NCI-H345 (cell line): ENCODE measurements around the gene CDYL.
A peak's percentile ranks its signal among the peaks of the same experiment; 100 is the strongest.

Experiments used
- DNase-seq: peaks from one replicate; lab custom pipeline; 2025; lab: John Stamatoyannopoulos, UW

Gene CDYL

DNA sequence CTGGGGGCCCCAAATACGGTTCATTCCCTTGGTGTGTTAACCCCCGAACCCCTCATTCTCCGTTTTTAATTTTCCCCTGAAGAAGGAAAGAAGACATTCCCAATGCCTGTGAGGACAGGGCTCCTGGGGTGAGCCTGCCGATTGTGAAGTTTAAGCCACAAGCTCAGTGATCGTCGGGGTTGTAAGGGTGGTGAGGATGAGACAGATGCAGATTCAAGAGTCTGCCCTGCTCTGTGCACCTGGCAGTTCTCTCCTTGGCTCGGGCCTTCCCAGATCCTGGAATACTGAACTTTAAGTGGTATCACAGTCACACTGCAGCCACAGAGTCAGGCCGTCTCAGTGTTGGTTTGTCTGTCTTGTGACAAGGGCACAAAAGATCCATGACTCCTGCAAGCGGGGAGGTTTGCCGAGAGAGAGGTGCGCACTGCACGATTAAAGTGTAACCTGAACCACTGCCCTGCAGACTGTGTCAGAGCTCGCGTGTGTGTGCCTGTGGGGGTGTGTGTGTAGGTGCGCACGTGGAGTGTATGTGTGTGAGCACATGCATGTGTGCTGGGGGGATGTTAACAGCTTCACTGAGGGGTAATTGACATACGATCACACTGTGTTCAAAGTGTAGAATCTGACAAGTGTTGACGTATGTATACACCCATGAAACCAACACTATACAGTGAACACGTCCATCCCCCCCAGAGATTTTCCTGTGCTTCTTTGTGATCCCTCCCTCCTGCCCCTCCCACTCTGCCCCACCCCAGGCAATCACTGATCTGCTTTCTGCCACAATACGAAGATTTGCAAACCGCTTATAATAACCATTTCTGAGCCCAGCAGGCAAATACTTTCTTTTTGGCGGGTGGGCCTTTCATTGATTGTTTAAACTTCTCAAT, 188.7 kb downstream of the CDYL start:
- no peak for DNase-seq

DNA sequence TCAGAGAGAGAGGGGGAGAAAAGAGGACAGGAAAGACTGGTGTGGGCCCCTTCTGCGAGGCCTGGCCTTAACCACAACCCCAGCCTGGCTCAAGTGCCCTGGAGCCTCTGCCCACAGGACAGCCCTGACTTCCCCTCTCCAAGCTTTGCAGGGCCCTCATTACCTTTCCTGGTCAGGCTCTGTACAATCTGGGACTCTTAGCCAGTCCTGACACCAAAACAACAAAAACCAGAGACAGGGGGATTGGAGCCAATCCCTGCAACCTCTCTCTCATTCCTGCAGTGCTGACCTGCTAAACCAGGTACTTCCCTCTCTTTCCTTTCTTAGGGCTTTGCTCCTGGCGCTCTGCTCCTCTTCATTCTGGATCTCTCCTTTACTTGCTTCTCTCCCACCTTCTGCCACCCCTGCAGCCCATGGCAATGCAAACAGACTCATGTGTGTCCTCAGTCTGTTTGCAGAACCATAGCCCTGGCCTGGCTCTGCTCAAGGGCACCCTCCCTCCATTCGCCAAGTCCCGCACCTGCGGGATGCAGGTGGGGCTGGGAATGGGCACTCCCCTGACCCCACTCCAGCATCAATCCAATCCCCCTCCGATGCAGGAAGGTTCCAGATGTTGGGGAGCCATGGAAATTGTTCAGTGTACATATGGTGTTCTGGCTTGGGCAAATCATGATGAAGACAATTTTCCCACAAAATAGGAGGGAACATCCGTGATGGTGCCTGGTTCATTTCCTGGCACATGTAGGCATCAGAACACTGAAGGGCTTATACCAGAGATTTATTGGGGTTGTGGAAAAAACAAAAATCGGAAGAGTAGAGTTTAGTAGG, 189.6 kb downstream of the CDYL start:
- no peak for DNase-seq

- DNase-seq, result no peak
Measured at GRCh38 chr6:4967301-4968030, 191.3 kb downstream of the CDYL start.

GRCh38 chr6:4969609-4970285, 193.5 kb downstream of the CDYL start:
- no peak for DNase-seq

GRCh38 chr6:4970739-4971395, 194.7 kb downstream of the CDYL start:
- DNase-seq, result no peak

GRCh38 chr6:4971851-4972250, 195.6 kb downstream of the CDYL start:
- no peak for DNase-seq

DNA sequence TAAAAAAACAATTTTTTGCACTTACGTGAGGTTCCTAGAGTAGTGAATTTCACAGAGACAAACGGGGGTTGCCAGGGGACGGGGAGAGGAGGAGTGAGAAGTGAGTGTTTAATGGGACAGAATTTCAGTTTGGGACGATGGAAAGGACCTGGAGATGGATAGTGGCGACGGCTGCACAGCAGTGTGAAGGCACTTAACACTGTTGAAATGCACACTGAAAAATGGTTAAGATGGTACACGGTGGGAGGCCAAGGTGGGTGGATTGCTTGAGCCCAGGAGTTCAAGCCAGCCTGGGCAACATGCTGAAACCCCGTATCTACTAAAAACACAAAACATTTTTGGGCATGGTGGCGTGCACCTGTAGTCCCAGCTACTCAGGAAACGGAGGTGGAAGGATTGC, 196.2 kb downstream of the CDYL start:
- no peak for DNase-seq

DNA sequence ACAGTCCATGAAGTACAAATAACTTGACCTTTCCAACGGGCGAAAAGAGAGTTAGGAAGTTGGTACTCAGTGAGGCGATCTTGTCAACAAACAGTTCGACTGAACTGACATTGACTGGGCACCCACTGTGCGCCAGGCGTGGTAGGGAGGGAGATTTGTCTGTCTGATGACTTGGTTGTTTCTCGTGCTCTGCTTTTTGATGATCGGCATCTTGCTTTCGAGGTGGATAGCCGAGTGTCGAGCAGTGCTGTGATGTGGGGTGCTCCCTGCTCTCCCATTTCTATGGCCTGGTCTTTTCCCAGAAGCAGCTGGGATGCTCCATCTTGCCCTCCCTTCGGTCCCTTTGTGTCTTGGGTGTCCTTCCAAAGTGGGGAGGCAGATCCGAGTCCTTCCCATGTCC, 197.2 kb downstream of the CDYL start:
- DNase-seq, result no peak

DNA sequence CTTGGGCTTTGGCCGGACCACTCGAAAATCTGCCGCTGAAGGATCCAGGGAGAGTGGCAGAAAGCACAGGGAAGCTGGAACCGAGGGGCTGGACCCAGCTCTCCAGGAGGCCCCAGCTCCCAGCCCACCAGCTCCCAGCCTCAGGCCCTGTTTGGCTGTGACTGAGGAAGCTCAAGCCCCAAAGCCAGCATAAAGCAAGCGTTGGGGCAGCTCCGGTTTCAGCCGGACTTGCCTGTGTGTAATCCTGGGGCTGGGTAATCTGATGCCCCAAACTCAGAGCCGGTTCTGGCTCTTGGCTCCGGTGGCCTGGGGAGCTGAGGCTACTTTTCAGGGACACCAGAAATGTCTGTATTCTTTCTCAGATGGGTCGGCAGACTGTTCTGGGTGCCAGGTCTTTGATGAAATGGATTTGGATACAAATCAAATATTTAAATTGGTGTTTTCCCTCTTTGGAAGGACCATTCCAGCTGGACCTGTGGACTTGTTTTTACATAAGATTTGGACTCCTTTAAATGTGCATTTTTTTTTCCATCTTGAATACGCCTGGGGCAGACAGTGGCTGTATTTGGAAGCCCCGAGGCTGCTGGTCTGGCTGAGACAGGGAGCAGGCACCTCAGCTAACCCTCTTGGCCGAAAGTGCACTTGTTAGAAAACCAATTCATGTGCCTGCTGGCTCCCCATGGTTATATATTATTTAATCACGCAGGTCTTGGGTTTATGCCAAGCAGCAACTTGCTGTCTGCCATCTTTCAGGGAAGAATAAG, 198.0 kb downstream of the CDYL start:
- peak; percentile 34 for DNase-seq

DNA sequence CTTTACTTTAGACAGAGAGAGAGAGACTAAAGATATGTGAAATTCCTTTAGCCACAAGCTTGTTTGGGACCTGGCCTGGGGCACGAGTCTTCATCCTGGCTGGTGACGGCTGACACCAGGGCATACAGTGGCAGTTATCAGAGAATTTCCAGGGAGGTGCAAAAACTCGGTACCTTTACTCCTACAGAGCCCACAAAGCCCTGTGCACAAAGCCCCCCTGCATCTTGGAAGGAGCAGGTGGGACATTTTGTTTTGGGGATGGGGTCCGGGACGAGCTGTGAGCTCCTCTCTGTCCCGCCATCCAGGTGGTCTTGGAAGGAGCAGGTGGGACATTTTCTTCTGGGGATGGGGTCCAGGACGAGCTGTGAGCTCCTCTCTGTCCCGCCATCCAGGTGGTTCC, 198.8 kb downstream of the CDYL start:
- no peak for DNase-seq

DNA sequence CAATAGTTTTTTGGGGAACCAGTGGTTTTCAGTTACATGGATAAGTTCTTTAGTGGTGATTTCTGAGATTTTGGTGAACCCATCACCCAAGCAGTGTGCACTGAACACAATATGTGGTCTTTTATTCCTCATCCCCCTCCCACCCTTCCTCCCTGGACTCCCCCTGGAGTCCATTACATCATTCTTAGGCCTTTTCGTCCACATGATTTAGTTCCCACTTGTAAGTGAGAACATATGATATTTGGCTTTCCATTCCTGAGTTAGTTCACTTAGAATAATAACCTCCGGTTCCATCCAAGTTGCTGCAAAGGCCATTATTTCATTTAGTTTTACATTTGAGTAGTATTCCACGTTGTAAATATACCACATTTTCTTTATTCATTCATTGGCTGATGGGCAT, 199.3 kb downstream of the CDYL start:
- no peak for DNase-seq

DNA sequence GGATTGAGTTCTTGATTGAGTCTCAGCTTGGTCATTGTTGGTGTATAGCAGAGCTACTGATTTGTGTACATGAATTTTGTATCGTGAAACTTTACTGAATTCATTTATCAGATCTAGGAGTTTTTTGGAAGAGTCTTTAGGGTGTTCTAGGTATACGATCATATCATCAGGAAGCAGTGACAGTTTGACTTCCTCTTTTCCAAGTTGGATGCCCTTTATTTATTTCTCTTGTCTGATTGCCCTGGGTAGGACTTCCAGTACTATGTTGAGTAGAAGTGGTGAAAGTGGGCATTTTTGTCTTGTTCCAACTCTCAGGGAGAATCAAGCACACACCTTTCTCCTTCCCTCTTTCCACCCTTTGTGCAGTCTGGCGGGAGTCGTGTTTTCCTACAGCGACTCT, 201.3 kb downstream of the CDYL start:
- no peak for DNase-seq

GRCh38 chr6:4979426-4979825, 203.2 kb downstream of the CDYL start:
- no peak for DNase-seq

DNA sequence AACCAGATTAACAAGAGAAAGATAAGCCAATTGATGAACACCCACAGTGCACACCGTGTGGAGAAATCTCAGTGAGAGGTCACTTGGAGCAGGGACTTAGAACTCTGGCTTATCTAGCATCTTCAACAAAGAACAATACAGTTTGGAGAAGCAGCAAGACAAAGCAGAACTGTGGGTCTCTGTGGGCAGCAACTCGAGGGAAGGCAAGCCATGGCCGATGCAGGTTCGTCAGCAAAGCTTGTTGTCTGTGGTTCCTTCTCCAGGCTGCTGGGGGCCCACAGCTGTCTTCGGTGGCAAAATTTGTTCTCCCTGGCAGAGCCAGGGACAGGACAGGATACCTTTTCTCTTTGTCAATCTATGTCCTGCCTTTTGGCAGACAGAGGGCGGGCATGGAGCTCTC, 205.6 kb downstream of the CDYL start:
- DNase-seq, result no peak

GRCh38 chr6:4983322-4983721, 207.1 kb downstream of the CDYL start:
- no peak for DNase-seq

DNA sequence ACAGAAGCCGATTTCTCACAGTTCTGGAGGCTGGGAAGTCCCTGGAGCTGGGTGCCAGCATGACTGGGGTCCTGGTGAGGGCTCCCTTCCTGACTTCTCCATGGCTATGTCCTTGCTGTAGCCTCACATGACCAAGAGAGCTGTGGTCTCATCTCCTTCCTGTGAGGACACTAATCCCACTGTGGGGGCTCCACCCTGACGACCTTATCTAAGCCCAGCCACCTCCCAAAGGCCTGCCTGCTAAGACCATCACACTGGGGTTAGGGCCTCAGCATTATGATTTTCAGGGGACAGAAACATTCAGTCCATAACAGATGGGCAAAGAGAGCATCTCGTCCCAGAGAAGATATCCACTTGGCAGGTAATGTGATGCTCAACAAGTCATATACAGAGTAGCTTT, 210.8 kb downstream of the CDYL start:
- no peak for DNase-seq

DNA sequence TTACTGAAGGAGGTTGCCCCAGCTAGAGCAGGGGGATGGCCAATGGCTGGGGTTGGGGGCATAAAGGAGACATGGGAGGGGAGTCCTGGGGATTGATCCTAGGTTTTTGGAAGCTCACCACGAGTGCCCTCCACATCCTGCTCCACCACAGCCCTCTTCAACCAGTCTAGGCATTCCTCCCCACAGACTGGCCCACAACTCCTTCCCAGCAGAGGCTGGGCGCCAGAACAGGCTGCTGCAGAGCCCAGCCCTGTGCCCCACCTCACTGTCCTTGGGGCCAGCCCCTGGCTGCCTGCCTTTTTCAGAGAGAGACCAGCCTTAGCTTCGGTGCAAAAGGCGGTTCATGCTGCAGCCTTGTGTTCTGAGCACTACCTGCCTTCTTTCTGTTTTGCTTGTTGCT, 211.2 kb downstream of the CDYL start:
- no peak for DNase-seq

DNA sequence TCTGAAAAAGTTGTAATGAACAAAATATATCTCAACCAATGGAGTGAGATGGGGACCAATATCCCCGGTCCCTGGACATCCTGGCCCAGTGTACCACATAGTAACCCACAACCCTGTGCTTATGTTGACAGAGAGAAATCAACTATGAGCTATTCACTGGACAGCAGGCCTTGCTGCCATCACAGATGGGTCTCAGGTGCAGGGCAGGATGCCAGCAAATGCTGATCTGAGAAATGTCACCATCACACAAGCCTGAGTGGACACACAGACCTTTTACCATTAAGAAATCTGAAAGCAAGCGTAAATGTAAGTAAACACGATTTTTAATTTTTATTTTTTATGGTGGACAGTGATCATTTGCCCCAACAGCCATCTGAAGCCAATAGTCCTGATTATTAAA, 218.5 kb downstream of the CDYL start:
- no peak for DNase-seq

- no peak for DNase-seq
Measured at GRCh38 chr6:4997862-4998261, 221.7 kb downstream of the CDYL start.

DNA sequence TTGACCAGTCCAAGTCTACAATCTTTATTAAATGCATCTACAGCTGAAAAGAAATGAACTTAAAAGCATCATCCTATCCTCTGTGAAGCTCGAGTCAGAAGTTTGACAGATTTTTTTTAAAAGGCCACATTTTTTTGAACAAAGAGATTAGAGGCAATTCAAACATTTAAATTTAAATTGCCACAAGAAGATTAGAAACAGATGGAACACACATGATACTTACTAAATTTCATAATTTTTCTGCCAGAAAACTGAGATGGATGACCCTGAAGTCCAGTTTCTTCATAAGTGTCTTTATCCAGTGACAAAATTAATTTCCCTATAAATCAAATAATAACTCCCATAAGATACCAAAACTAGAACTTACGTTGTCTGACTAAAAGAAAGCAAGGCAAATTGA, 223.4 kb downstream of the CDYL start:
- DNase-seq, result no peak
